Sigmoid colon (tissue), 4 donors: Measurements from ENCODE around the gene CYB5R3.

Experiments
- POLR2A ChIP-seq, 2 donors: fragments of 450-650 bp; IDR thresholded peaks; one replicate each; pipeline ENCODE4 v1.6.1; 2016; ENCODE audit warnings: antibody characterized with exemption in 2 of 2, mild to moderate bottlenecking in 2 of 2, moderate library complexity in 2 of 2
- POLR2AphosphoS5 ChIP-seq, 4 donors: sonication (generic); formaldehyde crosslinking; IDR thresholded peaks; one replicate each; pipeline ENCODE4 v1.6.1; 2017; ENCODE audit warnings: antibody characterized with exemption in 4 of 4
- TF ChIP-seq, protein P1 (sequence below), 4 experiments: fragments of 450-650 bp in 3 of 4; fragments of 200-600 bp in 1 of 4; IDR thresholded peaks; one replicate each; pipeline ENCODE4 v1.5.1; 2016 to 2019; ENCODE audit warnings: antibody characterized with exemption in 4 of 4, mild to moderate bottlenecking in 3 of 4, moderate library complexity in 2 of 4

DNA sequence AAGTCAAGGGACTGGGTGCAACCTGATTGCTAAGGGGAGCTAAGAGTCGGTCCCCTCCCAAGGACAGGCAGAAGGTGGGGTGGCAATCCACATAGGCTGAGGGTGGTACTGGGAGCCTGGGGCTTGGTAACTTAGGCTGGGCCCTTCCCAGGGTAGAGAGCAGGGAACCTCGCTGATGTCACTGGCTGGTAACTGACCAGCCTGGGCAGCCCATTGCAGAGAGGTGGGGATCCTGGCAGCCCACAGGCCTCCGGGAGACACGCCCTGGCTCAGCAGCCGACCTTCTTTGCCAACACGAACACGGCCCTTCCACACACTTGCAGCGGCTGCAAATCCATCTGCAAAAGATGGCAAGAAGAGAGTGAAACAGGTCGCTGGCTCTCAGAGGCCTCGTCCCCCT lies 46.1 kb upstream of the CYB5R3 start:
- TF ChIP-seq, protein P1, sequence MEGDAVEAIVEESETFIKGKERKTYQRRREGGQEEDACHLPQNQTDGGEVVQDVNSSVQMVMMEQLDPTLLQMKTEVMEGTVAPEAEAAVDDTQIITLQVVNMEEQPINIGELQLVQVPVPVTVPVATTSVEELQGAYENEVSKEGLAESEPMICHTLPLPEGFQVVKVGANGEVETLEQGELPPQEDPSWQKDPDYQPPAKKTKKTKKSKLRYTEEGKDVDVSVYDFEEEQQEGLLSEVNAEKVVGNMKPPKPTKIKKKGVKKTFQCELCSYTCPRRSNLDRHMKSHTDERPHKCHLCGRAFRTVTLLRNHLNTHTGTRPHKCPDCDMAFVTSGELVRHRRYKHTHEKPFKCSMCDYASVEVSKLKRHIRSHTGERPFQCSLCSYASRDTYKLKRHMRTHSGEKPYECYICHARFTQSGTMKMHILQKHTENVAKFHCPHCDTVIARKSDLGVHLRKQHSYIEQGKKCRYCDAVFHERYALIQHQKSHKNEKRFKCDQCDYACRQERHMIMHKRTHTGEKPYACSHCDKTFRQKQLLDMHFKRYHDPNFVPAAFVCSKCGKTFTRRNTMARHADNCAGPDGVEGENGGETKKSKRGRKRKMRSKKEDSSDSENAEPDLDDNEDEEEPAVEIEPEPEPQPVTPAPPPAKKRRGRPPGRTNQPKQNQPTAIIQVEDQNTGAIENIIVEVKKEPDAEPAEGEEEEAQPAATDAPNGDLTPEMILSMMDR (IDR thresholded peaks at IDR 0.05): no peak
- no peak for TF ChIP-seq POLR2A (IDR thresholded peaks at IDR 0.05)
- TF ChIP-seq POLR2AphosphoS5 (IDR thresholded peaks at IDR 0.05): no peak
